Activated T-helper 17 cell treated with anti-CD3 and anti-CD28 coated beads, Interleukin-2, amount 50 U/mL, for 72 hours (primary cell): ENCODE data around the gene CFAP410. TPM values are rescaled to one million over a fixed set of nuclear protein-coding genes. Genes with fewer than 3 reads are reported as not detected.
"Not testable (repeated sequence)": the region's sequence is repeated elsewhere in the genome, so short reads cannot be mapped to it uniquely, and the experiment has no call there.

Source experiments
- ATAC-seq: fragments of 150-1000 bp; cut with Tn5 transposase; replicated peaks from 2 replicates; pipeline ENCODE4 v1.10.0; 2021; ENCODE audit warnings: mild to moderate bottlenecking, moderate library complexity
- H3K27ac Mint-ChIP-seq: one replicate; pipeline ENCODE4 v1.8.0; 2022; ENCODE audit warnings: mixed read lengths
- H3K27me3 Mint-ChIP-seq: one replicate; pipeline ENCODE4 v1.8.0; 2022; ENCODE audit warnings: mixed read lengths
- H3K36me3 Mint-ChIP-seq: one replicate; pipeline ENCODE4 v1.8.0; 2022; ENCODE audit warnings: low read depth, mild to moderate bottlenecking, mixed read lengths
- H3K4me1 Mint-ChIP-seq: one replicate; pipeline ENCODE4 v1.8.0; 2022; ENCODE audit warnings: mixed read lengths
- H3K4me3 Mint-ChIP-seq: one replicate; pipeline ENCODE4 v1.8.0; 2022; ENCODE audit warnings: mild to moderate bottlenecking, mixed read lengths
- H3K9me3 Mint-ChIP-seq: one replicate; pipeline ENCODE4 v1.8.0; 2022; ENCODE audit warnings: mixed read lengths
- total RNA-seq, 2 donors: library from RNA; stranded (reverse); gene quantifications; one replicate each; pipeline ENCODE4 v1.2.3, GENCODE V29; 2022

CFAP410 gene
- total RNA-seq, 2 donors from 2014 or later: 13.7 to 16.4 TPM

- Mint-ChIP-seq H3K4me1 (peaks cover 4% of the 10 kb centered on the region), H3K36me3 (no peaks in the 10 kb centered on the region), H3K27ac (no peak overlapping the region), H3K4me3 (no peak overlapping the region), H3K27me3 (no peaks in the 10 kb centered on the region), H3K9me3 (no peaks in the 10 kb centered on the region)
- ATAC-seq: no peak
These were observed 49.7 kb downstream of the CFAP410 start for GRCh38 chr21:44289381-44290010.

GRCh38 chr21:44288251-44289110, 50.7 kb downstream of the CFAP410 start:
- Mint-ChIP-seq H3K36me3 (no peaks in the 10 kb centered on the region), H3K27me3 (no peaks in the 10 kb centered on the region), H3K9me3 (no peaks in the 10 kb centered on the region), H3K4me3 (no peak overlapping the region), H3K4me1 (peaks cover 4% of the 10 kb centered on the region), H3K27ac (no peak overlapping the region)
- ATAC-seq: no peak

GRCh38 chr21:44286716-44287632, 52.2 kb downstream of the CFAP410 start:
- Mint-ChIP-seq H3K9me3 (no peaks in the 10 kb centered on the region), H3K4me3 (no peak overlapping the region), H3K27ac (no peak overlapping the region), H3K4me1 (peaks cover 4% of the 10 kb centered on the region), H3K27me3 (no peaks in the 10 kb centered on the region), H3K36me3 (no peaks in the 10 kb centered on the region)
- no peak for ATAC-seq

GRCh38 chr21:44286086-44286715, 53.0 kb downstream of the CFAP410 start:
- Mint-ChIP-seq H3K4me3 (no peak overlapping the region), H3K9me3 (no peaks in the 10 kb centered on the region), H3K27ac (no peak overlapping the region), H3K27me3 (no peaks in the 10 kb centered on the region), H3K4me1 (peaks cover 4% of the 10 kb centered on the region), H3K36me3 (no peaks in the 10 kb centered on the region)
- no peak for ATAC-seq

GRCh38 chr21:44285138-44285992, 53.8 kb downstream of the CFAP410 start, which contains the start of gene AIRE:
TSS of gene AIRE (plus strand) at chr21:44285876. CDS start at chr21:44286007, 131 bp downstream.
- Mint-ChIP-seq H3K4me3 (no peak within 1 kb of the TSS), H3K9me3 (no peaks in the 10 kb centered on the region), H3K27me3 (no peaks in the 10 kb centered on the region), H3K4me1 (peaks cover 4% of the 10 kb centered on the region), H3K27ac (no peak within 1 kb of the TSS), H3K36me3 (no peaks in the 10 kb centered on the region)
- no peak for ATAC-seq

- Mint-ChIP-seq H3K27ac (no peak overlapping the region), H3K36me3 (no peaks in the 10 kb centered on the region), H3K4me3 (no peak overlapping the region), H3K4me1 (peaks cover 4% of the 10 kb centered on the region), H3K9me3 (no peaks in the 10 kb centered on the region), H3K27me3 (no peaks in the 10 kb centered on the region)
- no peak for ATAC-seq
These were observed 55.2 kb downstream of the CFAP410 start for GRCh38 chr21:44283948-44284347.

GRCh38 chr21:44283211-44283785, 55.9 kb downstream of the CFAP410 start:
- H3K4me1 Mint-ChIP-seq, H3K9me3 Mint-ChIP-seq, H3K36me3 Mint-ChIP-seq, ATAC-seq, H3K4me3 Mint-ChIP-seq, H3K27me3 Mint-ChIP-seq, H3K27ac Mint-ChIP-seq: not testable (repeated sequence)

GRCh38 chr21:44282370-44282769, 56.8 kb downstream of the CFAP410 start:
- Mint-ChIP-seq H3K27ac (no peak overlapping the region), H3K9me3 (no peaks in the 10 kb centered on the region), H3K36me3 (no peaks in the 10 kb centered on the region), H3K27me3 (no peaks in the 10 kb centered on the region), H3K4me1 (no peaks in the 10 kb centered on the region), H3K4me3 (no peak overlapping the region)
- ATAC-seq: no peak

- Mint-ChIP-seq H3K4me1 (no peaks in the 10 kb centered on the region), H3K4me3 (no peak overlapping the region), H3K9me3 (no peaks in the 10 kb centered on the region), H3K27ac (no peak overlapping the region), H3K27me3 (no peaks in the 10 kb centered on the region), H3K36me3 (no peaks in the 10 kb centered on the region)
- no peak for ATAC-seq
These were observed 57.4 kb downstream of the CFAP410 start for GRCh38 chr21:44281801-44282200.

GRCh38 chr21:44279354-44280260, 59.6 kb downstream of the CFAP410 start:
- no peak overlapping the region for H3K4me3 Mint-ChIP-seq
- no peak overlapping the region for H3K27ac Mint-ChIP-seq
- ATAC-seq: no peak
- no peaks in the 10 kb centered on the region for H3K36me3 Mint-ChIP-seq
- H3K27me3 Mint-ChIP-seq: no peaks in the 10 kb centered on the region
- H3K4me1 Mint-ChIP-seq: no peaks in the 10 kb centered on the region
- no peaks in the 10 kb centered on the region for H3K9me3 Mint-ChIP-seq
